DND-41 (cell line): ENCODE measurements around the gene DES.

Source experiments
- ATAC-seq: fragments of 200-7000 bp; cut with Tn5 transposase; 3 replicates; pipeline ENCODE4 v1.9.1; 2021; ENCODE audit warnings: low read depth; ENCODE audit not compliant: insufficient read depth
- DNase-seq: peaks from one replicate; pipeline ENCODE4 v3.0.0-alpha.2; 2020
- H2AFZ ChIP-seq: 2 replicates; pipeline ENCODE4 v1.6.0; 2012; ENCODE audit warnings: low read depth, low read length
- H3K27ac ChIP-seq: 2 replicates; pipeline ENCODE4 v1.5.1; 2012; ENCODE audit warnings: low read length, inconsistent platforms
- H3K27me3 ChIP-seq: fragments of 200-600 bp; sonication (generic); 2 replicates; pipeline ENCODE4 v1.6.0; 2012; ENCODE audit warnings: low read length, mild to moderate bottlenecking, inconsistent platforms; ENCODE audit not compliant: insufficient read depth, poor library complexity
- H3K36me3 ChIP-seq: 2 replicates; pipeline ENCODE4 v1.5.1; 2012; ENCODE audit warnings: low read length, inconsistent platforms; ENCODE audit not compliant: insufficient read depth
- H3K4me1 ChIP-seq: 2 replicates; pipeline ENCODE4 v1.5.1; 2012; ENCODE audit warnings: mild to moderate bottlenecking, low read length; ENCODE audit not compliant: insufficient read depth
- H3K4me2 ChIP-seq: 2 replicates; pipeline ENCODE4 v1.6.0; 2012; ENCODE audit warnings: mild to moderate bottlenecking, moderate library complexity, low read length, inconsistent platforms; ENCODE audit not compliant: insufficient read depth
- H3K4me3 ChIP-seq, 2 experiments: fragments of 200-600 bp in 1 of 2; shearing (Covaris generic) in 1 of 2; 2 replicates each; pipeline ENCODE4 v1.5.1; 2012 to 2016; ENCODE audit warnings: inconsistent platforms in 2 of 2, low read length in 2 of 2, mild to moderate bottlenecking in 2 of 2, low read depth in 1 of 2, moderate library complexity in 1 of 2
- H3K79me2 ChIP-seq: 2 replicates; pipeline ENCODE4 v1.6.0; 2012; ENCODE audit warnings: low read length, inconsistent platforms; ENCODE audit not compliant: insufficient read depth
- H3K9ac ChIP-seq: 2 replicates; pipeline ENCODE4 v1.6.0; 2012; ENCODE audit warnings: low read depth, mild to moderate bottlenecking, inconsistent platforms, low read length, moderate library complexity
- H3K9me3 ChIP-seq: 2 replicates; pipeline ENCODE4 v1.5.1; 2012; ENCODE audit warnings: low read length, moderate library complexity, mild to moderate bottlenecking, inconsistent platforms; ENCODE audit not compliant: insufficient read depth, severe bottlenecking
- H4K20me1 ChIP-seq: 2 replicates; pipeline ENCODE4 v1.6.0; 2012; ENCODE audit warnings: low read length; ENCODE audit not compliant: insufficient read depth
- CTCF ChIP-seq: IDR thresholded peaks from 2 replicates; pipeline ENCODE4 v1.5.1; 2012; ENCODE audit warnings: borderline replicate concordance, low read length, moderate library complexity, mild to moderate bottlenecking; ENCODE audit not compliant: poor library complexity, severe bottlenecking; ENCODE audit errors: extremely low read depth
- EZH2 ChIP-seq: IDR thresholded peaks from 3 replicates; pipeline ENCODE4 v1.6.1; 2012; ENCODE audit warnings: borderline replicate concordance, low read depth, mild to moderate bottlenecking, moderate library complexity, low read length, inconsistent platforms; ENCODE audit not compliant: severe bottlenecking

The DES gene

GRCh38 chr2:219396863-219397457 is 21.2 kb upstream of the DES start:
- ATAC-seq (peak; percentile 89), DNase-seq (peak; percentile 39)
- peaks cover 13% of the 10 kb centered on the region for H3K4me1 ChIP-seq
- H3K27ac ChIP-seq: peak overlapping the region; percentile 54; the same call in 1 of the 2 replicates
- H3K27me3 ChIP-seq: no peaks in the 10 kb centered on the region
- peak overlapping the region; percentile 33 for H2AFZ ChIP-seq
- no peaks in the 10 kb centered on the region for H3K79me2 ChIP-seq
- H3K36me3 ChIP-seq: no peaks in the 10 kb centered on the region
- 0 out of 2 replicates have a peak overlapping the region, but pooled peaks have one; percentile 7 for H3K9ac ChIP-seq
- TF ChIP-seq CTCF: no peak
- TF ChIP-seq EZH2: no peak
- H3K4me3 ChIP-seq: no peak overlapping the region
- H3K4me2 ChIP-seq: peak overlapping the region; percentile 25; the same call in 1 of the 2 replicates
- H3K9me3 ChIP-seq: no peaks in the 10 kb centered on the region
- no peaks in the 10 kb centered on the region for H4K20me1 ChIP-seq

GRCh38 chr2:219398721-219399363 is 19.3 kb upstream of the DES start:
- Histone ChIP-seq H3K79me2 (no peaks in the 10 kb centered on the region), H3K9ac (no peak overlapping the region), H4K20me1 (no peaks in the 10 kb centered on the region), H3K36me3 (no peaks in the 10 kb centered on the region), H3K4me3 (no peak overlapping the region), H3K27me3 (no peaks in the 10 kb centered on the region), H3K4me1 (peaks cover 13% of the 10 kb centered on the region), H3K4me2 (no peak overlapping the region), H3K27ac (no peak overlapping the region), H3K9me3 (no peaks in the 10 kb centered on the region), H2AFZ (no peak overlapping the region; the same call in 1 of the 2 replicates)
- ATAC-seq: no peak
- TF ChIP-seq EZH2 (no peak), CTCF (no peak)
- DNase-seq: no peak

- no peak for ATAC-seq
- Histone ChIP-seq H3K9ac (no peak overlapping the region), H3K36me3 (no peaks in the 10 kb centered on the region), H3K4me3 (no peak overlapping the region), H3K27me3 (no peaks in the 10 kb centered on the region), H3K9me3 (no peaks in the 10 kb centered on the region), H3K27ac (no peak overlapping the region), H3K79me2 (no peaks in the 10 kb centered on the region), H4K20me1 (no peaks in the 10 kb centered on the region), H3K4me2 (no peak overlapping the region), H3K4me1 (peaks cover 13% of the 10 kb centered on the region), H2AFZ (no peak overlapping the region)
- no peak for DNase-seq
- TF ChIP-seq CTCF (no peak), EZH2 (no peak)
These were observed 18.3 kb upstream of the DES start for GRCh38 chr2:219399716-219400478.
